A549 (cell line): ENCODE data around the gene PIGU. TPM values are rescaled to one million over a fixed set of nuclear protein-coding genes. Genes with fewer than 3 reads are reported as not detected.

Source experiments
- ATAC-seq, 2 experiments: fragments of 200-7000 bp in 1 of 2; fragments of >200 bp in 1 of 2; cut with Nextera tagmentation in 1 of 2; cut with Tn5 transposase in 1 of 2; 3 replicates each; pipeline versions ENCODE4 v1.8.0 to v1.9.1; 2018 to 2020; ENCODE audit warnings: mild to moderate bottlenecking in 1 of 2, moderate library complexity in 1 of 2
- CTCF ChIA-PET: fragments of 300-600 bp; sonication (Branson Sonifier 250); formaldehyde crosslinking; extraction: SDS; loops from one replicate; lab custom pipeline; 2021; ENCODE audit warnings: antibody characterized with exemption, inconsistent platforms; lab: Yijun Ruan, JAX
- POLR2A ChIA-PET: fragments of 350-600 bp; formaldehyde crosslinking; extraction: SDS; loops from one replicate; lab custom pipeline; 2021; ENCODE audit warnings: antibody characterized with exemption, inconsistent platforms; lab: Yijun Ruan, JAX
- DNase-seq, 2 experiments: peaks; one replicate each; pipeline versions ENCODE4 v3.0.0 to v3.0.0-alpha.2; 2011 to 2016; ENCODE audit warnings: low read depth in 1 of 2, low spot score in 1 of 2
- FAIRE-seq: peaks from 2 replicates; lab custom pipeline; 2011; peaks lifted over from hg19 to GRCh38; lab: Jason Lieb, UNC
- H3K27ac ChIP-seq, 2 experiments: fragments of >200 bp; sonication (Bioruptor Twin); formaldehyde crosslinking; 3 replicates each; pipeline ENCODE4 v1.5.1; 2016 to 2017
- H3K4me1 ChIP-seq: fragments of >200 bp; sonication (Bioruptor Twin); formaldehyde crosslinking; 3 replicates; pipeline ENCODE4 v1.6.1; 2016
- H3K4me2 ChIP-seq: fragments of >200 bp; sonication (Bioruptor Twin); formaldehyde crosslinking; 3 replicates; pipeline ENCODE4 v1.6.1; 2016
- H3K4me3 ChIP-seq: fragments of >200 bp; sonication (Bioruptor Twin); formaldehyde crosslinking; 3 replicates; pipeline ENCODE4 v1.5.1; 2016
- H3K9me3 ChIP-seq: fragments of >200 bp; sonication (Bioruptor Twin); formaldehyde crosslinking; 3 replicates; pipeline ENCODE4 v1.6.1; 2016
- ATOH8 ChIP-seq: fragments of 250-450 bp; sonication (Bioruptor Pico); IDR thresholded peaks from 2 replicates; pipeline ENCODE4 v1.5.0; 2020; ENCODE audit warnings: low read depth, mild to moderate bottlenecking, moderate library complexity
- BCL3 ChIP-seq: fragments of >200 bp; sonication (Bioruptor Twin); formaldehyde crosslinking; IDR thresholded peaks from 3 replicates; pipeline ENCODE4 v1.6.1; 2016
- BHLHE40 ChIP-seq: IDR thresholded peaks from 2 replicates; pipeline ENCODE4 v1.6.1; 2012; ENCODE audit warnings: low read depth, low read length, inconsistent platforms
- CBX8 ChIP-seq: fragments of 200-600 bp; sonication (generic); IDR thresholded peaks from 2 replicates; pipeline ENCODE4 v1.6.1; 2016
- CHD2 ChIP-seq: fragments of 150-350 bp; IDR thresholded peaks from 2 replicates; pipeline ENCODE4 v1.6.1; 2014; ENCODE audit warnings: low read length; ENCODE audit not compliant: partially characterized antibody
- EHMT2 ChIP-seq: fragments of 200-600 bp; sonication (generic); IDR thresholded peaks from 2 replicates; pipeline ENCODE4 v1.6.1; 2016; ENCODE audit warnings: antibody characterized with exemption, low read depth, mild to moderate bottlenecking, moderate library complexity
- ELK1 ChIP-seq: fragments of 150-350 bp; IDR thresholded peaks from 2 replicates; pipeline ENCODE4 v1.6.1; 2014; ENCODE audit warnings: low read depth, mild to moderate bottlenecking, low read length
- EP300 ChIP-seq, 2 experiments: fragments of >200 bp; sonication (Bioruptor Twin); formaldehyde crosslinking; IDR thresholded peaks; 2 replicates in 1 of 2; 3 replicates in 1 of 2; pipeline ENCODE4 v1.6.1; 2016 to 2017
- ESRRA ChIP-seq: fragments of 150-350 bp; IDR thresholded peaks from 2 replicates; pipeline ENCODE4 v1.6.1; 2014; ENCODE audit warnings: mild to moderate bottlenecking, low read length, borderline replicate concordance
- HES2 ChIP-seq: fragments of >200 bp; sonication (Bioruptor Twin); formaldehyde crosslinking; IDR thresholded peaks from 2 replicates; pipeline ENCODE4 v1.6.1; 2016
- HMGXB4 ChIP-seq: fragments of 250-450 bp; sonication (Bioruptor Pico); IDR thresholded peaks from 2 replicates; pipeline ENCODE4 v1.5.0; 2021; ENCODE audit warnings: mild to moderate bottlenecking, moderate library complexity, borderline replicate concordance
- HOXA7 ChIP-seq: fragments of 250-450 bp; sonication (Bioruptor Pico); IDR thresholded peaks from 2 replicates; pipeline ENCODE4 v1.5.0; 2020; ENCODE audit warnings: mild to moderate bottlenecking, moderate library complexity
- HOXB13 ChIP-seq: fragments of 250-450 bp; sonication (Bioruptor Pico); IDR thresholded peaks from 2 replicates; pipeline ENCODE4 v1.5.0; 2020; ENCODE audit warnings: low read depth, mild to moderate bottlenecking, moderate library complexity
- KDM5A ChIP-seq: fragments of 200-600 bp; sonication (generic); IDR thresholded peaks from 2 replicates; pipeline ENCODE4 v1.6.1; 2016; ENCODE audit warnings: antibody characterized with exemption, mild to moderate bottlenecking
- MAFK ChIP-seq: fragments of 450-650 bp; IDR thresholded peaks from 2 replicates; pipeline ENCODE4 v1.6.1; 2014; ENCODE audit not compliant: partially characterized antibody
- MAX ChIP-seq: IDR thresholded peaks from 2 replicates; pipeline ENCODE4 v1.6.1; 2012
- MAZ ChIP-seq: fragments of 150-350 bp; IDR thresholded peaks from 2 replicates; pipeline ENCODE4 v1.6.1; 2014; ENCODE audit warnings: antibody characterized with exemption, low read depth, low read length, borderline replicate concordance
- MYC ChIP-seq: IDR thresholded peaks from 2 replicates; pipeline ENCODE4 v1.6.1; 2012; ENCODE audit warnings: mild to moderate bottlenecking, inconsistent platforms, low read length, improper control_type of control experiment, borderline replicate concordance
- NFE2L2 ChIP-seq: fragments of 150-350 bp; conservative IDR thresholded peaks from 2 replicates; pipeline ENCODE4 v1.6.1; 2014; ENCODE audit warnings: low read length
- PHF8 ChIP-seq: fragments of 200-600 bp; sonication (generic); IDR thresholded peaks from 2 replicates; pipeline ENCODE4 v1.6.1; 2016; ENCODE audit warnings: low read depth, mild to moderate bottlenecking, antibody characterized with exemption, moderate library complexity, borderline replicate concordance
- POLR2A ChIP-seq: IDR thresholded peaks from 2 replicates; pipeline ENCODE4 v1.6.1; 2012; ENCODE audit warnings: mild to moderate bottlenecking, low read length
- RAD21 ChIP-seq, 2 experiments: fragments of >200 bp in 1 of 2; sonication (Bioruptor Twin) in 1 of 2; formaldehyde crosslinking in 1 of 2; IDR thresholded peaks in 1 of 2; conservative IDR thresholded peaks in 1 of 2; 2 replicates in 1 of 2; 3 replicates in 1 of 2; pipeline ENCODE4 v1.6.1; 2012 to 2018; ENCODE audit warnings: inconsistent platforms in 1 of 2
- RFX5 ChIP-seq: fragments of 450-650 bp; IDR thresholded peaks from 2 replicates; pipeline ENCODE4 v1.7.1; 2014; ENCODE audit warnings: antibody characterized with exemption, mild to moderate bottlenecking, moderate library complexity
- SMC3 ChIP-seq: fragments of >200 bp; sonication (Bioruptor Twin); formaldehyde crosslinking; IDR thresholded peaks from 3 replicates; pipeline ENCODE4 v1.6.1; 2018; ENCODE audit warnings: inconsistent platforms
- USF2 ChIP-seq: fragments of 450-650 bp; IDR thresholded peaks from 2 replicates; pipeline ENCODE4 v1.6.1; 2014; ENCODE audit warnings: antibody characterized with exemption
- ZFP36 ChIP-seq: fragments of 450-650 bp; IDR thresholded peaks from 2 replicates; pipeline ENCODE4 v1.6.1; 2014; ENCODE audit warnings: borderline replicate concordance; ENCODE audit not compliant: partially characterized antibody
- ZSCAN20 ChIP-seq: fragments of 250-450 bp; sonication (Bioruptor Pico); IDR thresholded peaks from 2 replicates; pipeline ENCODE4 v1.8.0; 2022; ENCODE audit warnings: mild to moderate bottlenecking, moderate library complexity
- whole genome bisulfite sequencing: methylation state at CpG from one replicate; pipeline ENCODE4 v1.1.6; 2017; ENCODE audit errors: missing lambda C conversion rate; 5-methylcytosine and 5-hydroxymethylcytosine counted together
- polyA plus RNA-seq, 4 experiments: library from polyadenylated mRNA; depleted of rRNA in 3 of 4; stranded (reverse); fragments of >200 nt; fragmentation: RNase III in 1 of 4; extraction: RNeasy Plus Mini Kit Qiagen cat#74134 plus additional on column Dnase treatment in 1 of 4; gene quantifications; 2 replicates in 3 of 4; 3 replicates in 1 of 4; pipeline ENCODE4 v1.2.3, GENCODE V29; 2011 to 2017

The PIGU gene
- polyA plus RNA-seq, 2 of the 4 experiments (the other 2 are of a cell fraction) = 27.8 to 103 TPM

GRCh38 chr20:34524426-34524825, 152.5 kb downstream of the PIGU start:
- Histone ChIP-seq H3K4me3 (no peak overlapping the region), H3K4me2 (no peak overlapping the region; the same call in 2 of the 3 replicates), H3K27ac (no peak overlapping the region; a peak in 1 of 6 replicates), H3K4me1 (peaks cover 55% of the 10 kb centered on the region), H3K9me3 (no peaks in the 10 kb centered on the region)
- ChIA-PET CTCF (interaction anchor here (0.6 to 7.4 kb wide), 7 partner anchors 15 to 333 kb away, joined by 3 to 106 read pairs (median 6); no protein-coding TSS in a partner anchor), POLR2A (no interaction called here)
- no peak for ATAC-seq
- WGBS = 95% methylated on average over 11 of the region's 11 CpGs
- TF ChIP-seq BHLHE40 (no peak), MYC (no peak), SMC3 (no peak), HES2 (no peak), MAFK (no peak), EP300 (IDR thresholded peaks at IDR 0.05) (no peak), MAX (no peak), MAZ (no peak), HOXB13 (CRISPR knock-in tag) (no peak), CBX8 (no peak), CHD2 (no peak), NFE2L2 (no peak), ELK1 (no peak), EHMT2 (no peak), RFX5 (no peak)
- FAIRE-seq = no peak
- no peak for DNase-seq

GRCh38 chr20:34522969-34523871, 153.7 kb downstream of the PIGU start:
- Histone ChIP-seq H3K4me2 (peak overlapping the region; percentile 42), H3K27ac (0 out of 6 replicates have a peak overlapping the region, but pooled peaks of 1 of the 2 experiments have one; percentile 12), H3K9me3 (no peaks in the 10 kb centered on the region), H3K4me1 (peaks cover 50% of the 10 kb centered on the region), H3K4me3 (no peak overlapping the region)
- peak; percentile 54 to 73 for ATAC-seq
- CTCF ChIA-PET = interaction anchor here (0.6 to 7.4 kb wide), 45 partner anchors 8 to 583 kb away, joined by 3 to 106 read pairs (median 4); partner anchors contain the start of gene ITCH
- 42% methylated on average over 17 of the region's 17 CpGs for WGBS
- no peak for FAIRE-seq
- DNase-seq = peak; percentile 57 to 82
- POLR2A ChIA-PET = interaction anchor here (0.6 to 0.8 kb wide), 2 partner anchors 209 to 329 kb away, joined by 3 read pairs; no protein-coding TSS in a partner anchor
- 0 out of 2 replicates have a peak, but pooled peaks have one; percentile 18 for TF ChIP-seq MAX
- TF ChIP-seq SMC3 = peak; percentile 69
- no peak for TF ChIP-seq POLR2A
- TF ChIP-seq ZFP36 = no peak
- TF ChIP-seq MAZ = no peak
- TF ChIP-seq KDM5A = no peak
- no peak for TF ChIP-seq HES2
- no peak for TF ChIP-seq ESRRA
- TF ChIP-seq PHF8 = no peak
- no peak for TF ChIP-seq CBX8
- peak; percentile 78 to 91 for TF ChIP-seq RAD21 (conservative IDR thresholded peaks at IDR 0.05 in 1 of 2, IDR thresholded peaks at IDR 0.05 in 1 of 2)
- no peak for TF ChIP-seq USF2
- no peak for TF ChIP-seq ZSCAN20 (CRISPR knock-in tag)
- TF ChIP-seq ATOH8 (CRISPR knock-in tag) = no peak
- TF ChIP-seq EHMT2 = no peak
- TF ChIP-seq BCL3 = no peak
- no peak for TF ChIP-seq HMGXB4 (CRISPR knock-in tag)
- TF ChIP-seq HOXA7 (CRISPR knock-in tag) = no peak
- TF ChIP-seq NFE2L2 = no peak
